Mononuclear cell (primary cell): ENCODE measurements around the gene RNASE1. TPM values are rescaled to one million over a fixed set of nuclear protein-coding genes. Genes with fewer than 3 reads are reported as not detected.
"Not testable (repeated sequence)": the region's sequence is repeated elsewhere in the genome, so short reads cannot be mapped to it uniquely, and the experiment has no call there.

Source experiments
- H3K27me3 ChIP-seq: 2 replicates; pipeline ENCODE4 v1.6.0; 2011; ENCODE audit warnings: low read length, control low read depth; ENCODE audit not compliant: insufficient read depth
- H3K4me1 ChIP-seq: 2 replicates; pipeline ENCODE4 v1.5.1; 2011; ENCODE audit warnings: mild to moderate bottlenecking, low read length, control low read depth; ENCODE audit not compliant: insufficient read depth
- H3K4me3 ChIP-seq: 2 replicates; pipeline ENCODE4 v1.5.1; 2011; ENCODE audit warnings: mild to moderate bottlenecking, low read length, moderate library complexity
- H3K9me3 ChIP-seq: 2 replicates; pipeline ENCODE4 v1.5.1; 2011; ENCODE audit warnings: low read depth, mild to moderate bottlenecking, control low read depth, low read length
- total RNA-seq: library from RNA; depleted of rRNA; stranded (reverse); fragments of >200 nt; gene quantifications from one replicate; pipeline ENCODE4 v1.2.3, GENCODE V29; 2012

Gene RNASE1
- total RNA-seq, 1 donor: not detected

DNA sequence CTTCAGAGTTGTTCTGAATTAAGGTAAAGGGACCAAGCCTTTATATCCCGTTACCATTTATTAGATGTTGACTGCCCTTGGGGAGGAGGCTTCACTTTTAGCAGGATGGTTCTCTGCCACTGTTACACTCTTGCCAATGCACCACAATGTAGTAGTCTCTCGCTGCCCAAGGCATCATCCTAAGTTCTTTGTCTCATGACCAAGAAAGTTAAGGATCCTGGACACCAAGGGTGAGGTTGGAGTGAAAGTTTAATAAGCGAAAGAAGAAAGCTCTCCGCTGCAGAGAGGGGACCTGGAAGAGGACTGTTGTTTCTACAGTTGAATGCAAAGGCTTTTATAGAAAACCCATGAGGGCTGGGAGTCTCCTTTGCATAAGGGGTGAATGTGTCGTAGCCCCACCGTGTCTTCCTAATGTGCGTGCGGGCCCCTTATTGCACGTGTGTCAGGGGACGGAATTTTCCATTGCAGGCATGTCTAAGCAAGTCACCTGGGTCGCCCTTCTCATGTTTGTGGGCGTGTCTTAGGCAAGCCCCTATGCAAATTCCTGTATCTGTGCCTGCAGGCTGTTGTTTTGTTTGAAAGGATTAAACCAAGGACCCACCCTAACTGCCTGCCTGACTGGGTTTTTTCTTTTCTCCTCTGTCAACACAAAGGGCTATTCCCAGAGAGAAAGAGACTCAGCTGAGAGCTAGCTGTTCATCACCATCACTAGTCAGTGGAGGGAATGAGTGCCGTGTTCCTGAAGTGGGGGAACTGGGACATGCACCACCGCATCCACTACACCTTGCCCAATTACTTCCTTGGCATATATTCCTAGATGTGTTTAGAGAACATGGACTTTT is 17.6 kb upstream of the RNASE1 start:
- Histone ChIP-seq H3K9me3 (no peaks in the 10 kb centered on the region), H3K4me1 (peaks cover 28% of the 10 kb centered on the region), H3K27me3 (no peaks in the 10 kb centered on the region), H3K4me3 (no peak overlapping the region)

DNA sequence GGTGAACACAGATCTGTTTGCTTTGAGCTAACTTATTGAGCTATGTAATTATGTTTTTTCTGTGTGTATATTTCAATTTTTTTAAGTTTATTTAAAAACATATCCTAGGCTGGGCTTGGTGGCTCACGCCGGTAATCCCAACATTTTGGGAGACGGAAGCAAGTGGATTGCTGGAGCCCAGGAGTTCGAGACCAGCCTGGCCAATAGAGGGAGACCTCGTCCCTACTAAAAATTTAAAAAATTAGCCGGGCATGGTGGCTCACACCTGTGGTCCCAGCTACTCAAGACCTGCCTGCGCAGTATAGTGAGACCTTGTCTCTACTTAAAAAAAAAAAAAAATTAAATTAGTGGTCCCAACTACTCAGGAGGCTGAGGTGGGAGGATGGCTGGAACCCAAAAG is 16.2 kb upstream of the RNASE1 start:
- Histone ChIP-seq H3K4me1 (peaks cover 28% of the 10 kb centered on the region), H3K27me3 (no peaks in the 10 kb centered on the region), H3K9me3 (no peaks in the 10 kb centered on the region), H3K4me3 (no peak overlapping the region)

DNA sequence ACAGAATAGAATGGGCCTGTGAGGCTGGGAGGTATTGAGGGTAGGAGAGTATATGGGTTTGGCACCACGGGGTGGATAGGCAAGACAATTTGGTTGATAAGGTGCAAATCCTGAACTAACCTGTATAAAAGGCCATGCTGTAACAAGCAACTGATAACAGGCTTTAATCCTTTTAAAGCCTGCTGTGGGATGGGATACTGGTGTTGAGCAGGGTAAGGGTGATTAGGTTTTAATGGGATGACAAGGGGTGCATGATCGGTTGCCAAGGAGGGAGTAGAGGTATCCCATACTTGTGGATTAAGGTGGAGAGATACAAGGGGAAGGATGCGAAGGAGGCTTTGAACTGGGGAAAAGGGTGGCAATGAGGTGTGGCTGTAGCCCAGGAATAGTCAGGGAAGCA is 13.3 kb upstream of the RNASE1 start:
- not testable (repeated sequence) for H3K27me3 ChIP-seq

DNA sequence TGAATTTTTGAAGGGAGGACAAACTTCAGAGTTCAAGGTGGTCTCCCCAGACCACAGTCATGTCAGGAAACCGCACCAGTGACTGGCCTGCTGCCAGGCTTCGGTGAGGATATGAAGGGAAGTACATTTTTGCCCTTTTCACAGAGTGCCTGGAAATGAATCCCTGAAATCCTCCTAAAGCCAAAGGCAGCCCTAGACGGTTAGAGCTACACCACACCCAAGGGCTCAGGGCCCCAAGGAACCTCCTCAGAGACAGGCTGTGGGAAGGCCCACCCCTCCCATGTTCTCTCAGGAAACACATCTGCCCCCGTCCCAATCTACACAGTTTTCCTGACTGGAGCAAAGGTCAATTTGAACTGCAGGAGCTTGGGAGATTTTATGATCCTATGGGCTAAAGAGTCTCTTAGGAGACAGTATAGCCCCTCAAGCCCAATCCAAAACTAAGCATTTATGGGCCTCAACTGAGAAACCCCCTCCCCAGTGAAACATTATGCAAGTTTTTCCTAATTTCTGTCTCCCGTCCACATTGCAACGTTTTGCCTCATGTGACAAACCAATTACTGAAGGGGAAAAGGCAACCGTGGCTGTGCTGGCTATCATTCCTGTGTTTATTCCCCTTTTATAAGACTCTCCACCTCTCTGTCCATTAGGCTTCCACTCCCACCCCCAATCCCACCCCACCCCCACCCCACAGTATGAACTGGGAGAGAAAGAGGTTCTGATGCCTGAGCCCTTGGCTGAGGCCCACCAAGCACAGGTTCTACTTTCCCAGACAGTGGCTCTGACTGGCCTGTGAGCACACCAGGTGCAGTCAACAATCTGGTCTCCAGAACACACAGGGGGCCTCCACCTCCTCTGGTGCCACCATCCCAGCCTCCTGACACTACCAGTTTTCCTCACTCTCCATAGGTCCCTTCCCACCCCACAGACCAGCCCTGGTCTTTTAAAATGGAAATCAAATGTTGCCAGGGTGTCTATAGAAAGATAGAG is 9.6 kb upstream of the RNASE1 start:
- Histone ChIP-seq H3K4me3 (no peak overlapping the region), H3K9me3 (no peaks in the 10 kb centered on the region)

More for the DNA sequence above, 13.3 kb upstream of the RNASE1 start:
- H3K4me1 ChIP-seq: peaks cover 27% of the 10 kb centered on the region
- not testable (repeated sequence) for H3K4me3 ChIP-seq, H3K9me3 ChIP-seq

DNA sequence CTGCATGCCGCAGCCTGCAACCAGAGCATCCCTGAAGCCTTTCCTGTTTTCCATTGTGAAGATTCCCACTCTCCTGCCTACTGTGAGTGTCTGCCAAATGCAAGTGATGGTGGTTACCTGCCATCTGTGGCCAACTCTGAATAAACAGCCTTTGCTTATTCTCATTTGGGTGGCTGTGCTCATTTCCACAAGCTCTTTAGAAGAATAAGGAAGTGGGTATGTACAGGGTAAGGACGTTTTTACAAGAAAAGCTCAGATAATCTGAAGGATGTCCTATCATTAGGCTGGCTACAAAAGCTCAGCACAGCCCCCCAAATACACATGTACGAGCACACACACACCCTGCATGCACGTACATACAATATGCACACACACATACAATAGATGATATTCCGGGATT is 7.3 kb upstream of the RNASE1 start:
- Histone ChIP-seq H3K9me3 (no peaks in the 10 kb centered on the region), H3K4me3 (no peak overlapping the region), H3K27me3 (no peaks in the 10 kb centered on the region), H3K4me1 (peaks cover 19% of the 10 kb centered on the region)

More for the DNA sequence above, 9.6 kb upstream of the RNASE1 start:
- no peaks in the 10 kb centered on the region for H3K27me3 ChIP-seq
- H3K4me1 ChIP-seq: peaks cover 29% of the 10 kb centered on the region

DNA sequence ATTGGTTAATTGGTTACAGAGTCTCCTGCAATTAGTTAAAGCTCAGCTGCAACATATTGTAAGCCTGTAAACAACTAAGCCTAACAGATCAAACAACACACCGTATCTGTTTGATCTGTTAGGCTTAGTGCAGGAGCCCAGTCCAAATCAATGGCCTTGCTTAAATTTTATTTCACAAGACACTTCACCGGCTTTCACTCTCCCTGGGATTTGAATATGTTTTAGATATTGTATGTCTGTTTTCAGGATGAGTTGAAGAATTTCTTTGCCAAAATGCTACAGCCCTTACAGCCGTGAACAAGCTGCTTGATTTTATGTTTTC is 5.5 kb upstream of the RNASE1 start:
- Histone ChIP-seq H3K9me3 (no peaks in the 10 kb centered on the region), H3K4me1 (peaks cover 22% of the 10 kb centered on the region), H3K27me3 (no peaks in the 10 kb centered on the region), H3K4me3 (no peak overlapping the region)

DNA sequence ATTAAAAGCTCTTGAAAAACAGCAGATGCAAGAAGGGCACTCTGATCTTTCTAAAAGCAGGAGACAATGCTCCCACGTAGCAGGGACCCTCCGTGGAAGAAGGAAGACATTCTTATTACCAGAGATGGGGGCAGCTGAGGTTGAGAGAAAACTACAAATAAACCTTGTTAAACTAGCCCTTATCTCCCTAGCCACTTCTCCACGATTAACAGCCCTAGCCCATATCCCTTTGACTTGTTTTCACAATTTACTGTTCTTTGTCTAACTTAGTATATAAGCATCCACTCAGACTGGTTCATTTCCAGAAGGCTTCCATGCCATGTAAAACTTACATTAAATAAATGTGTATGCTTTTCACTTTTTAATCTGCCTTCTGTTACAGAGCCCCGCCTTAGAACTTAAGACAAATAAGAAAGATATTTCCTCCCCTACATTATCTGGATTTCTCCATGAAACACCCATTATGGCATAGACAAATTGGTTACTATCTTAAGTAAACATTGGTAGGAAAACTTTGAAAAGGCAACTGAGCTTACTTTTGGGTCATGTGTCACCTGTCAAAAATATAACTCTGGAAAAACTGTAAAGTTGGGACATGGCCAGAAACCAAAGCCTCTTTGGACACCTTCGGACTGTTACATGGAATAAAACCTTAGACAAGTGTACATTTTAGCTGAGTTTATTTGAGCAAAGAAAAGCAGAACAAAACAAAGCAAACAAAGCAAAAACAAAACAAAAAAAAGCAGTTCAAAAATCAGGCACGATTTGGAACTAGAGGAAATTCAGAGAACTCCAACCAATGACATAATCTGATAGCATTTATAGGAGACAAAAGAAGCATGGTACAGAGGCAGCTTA is 4.9 kb upstream of the RNASE1 start:
- no peaks in the 10 kb centered on the region for H3K27me3 ChIP-seq

DNA sequence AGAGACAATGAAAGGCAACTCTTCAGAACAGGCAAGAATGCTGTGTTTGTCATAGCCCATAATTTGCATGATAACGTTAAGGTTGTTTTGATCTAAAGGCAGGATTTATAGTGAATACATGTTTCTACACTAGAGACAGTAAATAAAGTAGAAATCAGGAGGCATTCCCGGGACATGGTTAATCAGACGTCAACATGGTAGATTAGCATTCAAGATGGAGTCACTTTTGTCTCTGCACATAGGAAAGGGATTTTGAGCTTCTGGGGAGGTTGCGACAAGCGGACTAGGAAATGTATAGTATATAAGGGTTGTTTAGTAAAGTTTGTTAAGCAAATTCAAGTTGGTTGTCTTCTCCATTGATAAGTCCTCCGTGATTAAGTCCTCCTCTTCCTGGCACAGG is 2.8 kb upstream of the RNASE1 start:
- H3K9me3 ChIP-seq: no peaks in the 10 kb centered on the region
- no peak overlapping the region for H3K4me3 ChIP-seq
- H3K4me1 ChIP-seq: peaks cover 34% of the 10 kb centered on the region
- H3K27me3 ChIP-seq: no peaks in the 10 kb centered on the region

More for the DNA sequence above, 4.9 kb upstream of the RNASE1 start:
- Histone ChIP-seq H3K4me1 (peaks cover 25% of the 10 kb centered on the region), H3K4me3 (no peak overlapping the region), H3K9me3 (no peaks in the 10 kb centered on the region)

DNA sequence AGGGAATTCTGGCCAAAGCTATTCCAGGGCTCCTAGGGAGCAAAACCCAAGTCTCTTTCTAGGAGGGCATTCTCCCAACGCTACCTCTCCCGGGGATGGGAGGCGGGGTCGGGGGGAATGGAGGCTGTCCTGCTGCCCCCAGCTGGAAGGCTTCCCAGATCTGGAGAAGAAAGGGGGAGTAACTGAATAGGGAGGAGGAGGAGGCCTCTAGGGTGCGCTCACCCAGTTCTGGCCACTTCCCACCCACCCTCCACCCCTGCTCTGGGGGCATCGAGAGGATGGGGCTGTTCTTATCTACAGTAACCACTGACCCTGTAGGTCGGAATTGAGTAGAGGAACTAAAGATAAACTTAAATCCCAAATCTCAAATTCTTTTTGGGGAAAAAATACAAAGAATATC is 579 bp upstream of the RNASE1 start:
- H3K4me1 ChIP-seq: peaks cover 51% of the 10 kb centered on the region
- H3K4me3 ChIP-seq: no peak overlapping the region
- H3K9me3 ChIP-seq: no peaks in the 10 kb centered on the region
- no peaks in the 10 kb centered on the region for H3K27me3 ChIP-seq

DNA sequence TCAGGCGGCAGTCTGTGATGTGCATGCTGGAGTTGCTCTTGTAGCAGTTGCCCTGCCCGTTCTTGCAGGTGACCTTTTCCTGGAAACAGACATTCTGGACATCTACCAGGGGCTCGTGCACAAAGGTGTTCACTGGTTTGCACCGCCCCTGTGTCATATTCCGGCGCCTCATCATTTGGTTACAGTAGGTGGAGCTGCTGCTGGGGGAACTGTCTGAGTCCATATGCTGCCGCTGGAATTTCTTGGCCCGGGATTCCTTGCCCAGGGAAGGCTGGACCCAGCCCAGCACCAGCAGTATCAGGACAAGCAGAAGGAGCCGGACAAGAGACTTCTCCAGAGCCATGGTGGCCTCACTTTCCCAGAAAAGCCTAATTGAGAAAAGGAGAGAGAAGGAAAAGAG is 918 bp downstream of the RNASE1 start:
- no peaks in the 10 kb centered on the region for H3K27me3 ChIP-seq
- peaks cover 57% of the 10 kb centered on the region for H3K4me1 ChIP-seq
- H3K9me3 ChIP-seq: no peaks in the 10 kb centered on the region
- H3K4me3 ChIP-seq: no peak overlapping the region

DNA sequence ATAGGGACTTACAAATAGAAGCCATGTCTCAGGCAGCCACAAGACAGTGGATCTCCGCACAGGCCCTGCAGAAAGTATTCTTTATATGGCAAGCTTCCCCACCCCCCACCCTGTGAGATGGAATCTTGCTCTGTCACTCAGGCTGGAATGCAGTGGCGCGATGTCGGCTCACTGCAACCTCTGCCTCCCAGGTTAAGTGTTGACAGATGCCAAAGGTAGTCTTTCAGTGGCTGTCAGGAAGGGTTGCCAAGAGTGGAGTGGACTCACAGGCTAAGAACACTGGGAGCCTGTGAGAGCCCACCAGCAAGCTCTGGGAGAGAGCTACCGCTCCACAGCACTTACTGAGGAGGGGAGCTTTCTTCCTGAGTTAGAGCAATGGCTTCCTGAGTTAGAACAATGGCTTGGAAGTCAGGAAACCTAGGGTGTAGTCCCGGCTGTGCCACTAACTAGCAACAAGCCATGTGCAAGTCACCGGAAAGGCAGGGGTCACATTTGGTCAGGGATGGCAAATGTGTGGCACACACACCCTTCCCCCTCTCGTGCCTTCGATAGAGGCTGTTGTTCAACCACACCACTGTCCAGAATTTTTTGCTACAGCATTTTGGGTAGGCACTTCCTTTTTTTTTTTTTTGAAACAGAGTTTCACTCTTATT is 2.6 kb downstream of the RNASE1 start:
- H3K4me3 ChIP-seq: no peak overlapping the region
- H3K27me3 ChIP-seq: no peaks in the 10 kb centered on the region
- no peaks in the 10 kb centered on the region for H3K9me3 ChIP-seq
- H3K4me1 ChIP-seq: peaks cover 68% of the 10 kb centered on the region

DNA sequence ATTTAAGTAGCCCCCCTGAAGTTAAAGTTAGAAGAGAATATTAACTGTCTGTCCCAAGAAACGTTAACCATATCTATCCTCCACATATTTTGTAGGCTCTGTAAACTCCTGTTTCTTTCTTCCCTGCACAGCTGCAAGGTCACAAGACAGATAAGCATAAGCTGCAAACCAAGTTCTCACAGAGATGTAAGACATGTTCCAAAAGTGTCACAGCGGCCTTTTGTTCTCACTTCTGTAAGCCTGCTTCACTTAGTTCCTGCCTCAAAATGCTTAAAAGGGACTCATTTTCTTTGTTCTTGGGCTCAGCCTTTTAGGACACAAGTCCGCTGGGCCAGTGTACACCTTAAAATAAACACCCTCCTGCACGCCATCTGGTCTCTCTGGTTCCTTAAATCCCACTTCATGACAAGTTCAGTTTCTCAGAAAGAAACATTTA is 3.2 kb downstream of the RNASE1 start:
- H3K9me3 ChIP-seq: no peaks in the 10 kb centered on the region
- no peaks in the 10 kb centered on the region for H3K27me3 ChIP-seq
- peaks cover 73% of the 10 kb centered on the region for H3K4me1 ChIP-seq
- no peak overlapping the region for H3K4me3 ChIP-seq

DNA sequence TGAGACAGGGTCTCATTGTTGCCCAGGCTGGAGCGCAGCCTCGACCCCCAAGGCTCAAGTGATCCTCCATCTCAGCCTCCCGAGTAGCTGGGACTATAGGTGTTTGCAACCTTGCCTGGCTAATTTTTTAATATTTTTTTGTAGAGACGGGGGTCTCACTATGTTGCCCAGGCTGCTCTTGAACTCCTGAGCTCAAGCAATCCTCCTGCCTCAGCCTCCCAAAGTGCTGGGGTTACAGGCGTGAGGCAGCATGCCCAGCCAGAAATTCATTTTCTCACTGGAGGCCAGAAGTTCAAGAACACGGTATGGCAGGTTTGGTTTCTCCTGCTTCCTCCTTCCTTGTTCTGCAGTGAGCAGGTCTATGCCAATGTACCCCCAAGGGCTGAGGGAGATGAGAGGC is 3.7 kb downstream of the RNASE1 start:
- peaks cover 73% of the 10 kb centered on the region for H3K4me1 ChIP-seq
- no peaks in the 10 kb centered on the region for H3K27me3 ChIP-seq
- no peak overlapping the region for H3K4me3 ChIP-seq
- no peaks in the 10 kb centered on the region for H3K9me3 ChIP-seq

DNA sequence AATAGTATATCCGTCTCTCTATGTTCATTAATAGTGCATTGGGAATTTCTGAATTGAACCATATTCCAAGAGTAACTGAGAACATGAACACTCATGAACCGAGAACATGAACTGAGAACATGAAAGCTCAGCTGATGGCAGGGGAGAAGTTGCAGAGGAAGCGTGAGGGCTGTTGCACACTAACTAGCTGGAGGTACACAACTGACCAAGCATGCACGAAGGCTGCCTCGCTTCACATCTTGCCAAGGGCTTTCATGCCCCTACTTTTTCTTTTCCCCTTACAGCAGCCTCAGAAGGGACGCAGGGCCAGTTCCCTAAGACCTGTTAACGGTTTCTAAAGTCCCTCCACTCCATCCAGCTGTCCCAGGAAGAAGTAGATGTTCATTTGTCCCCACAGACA is 4.3 kb downstream of the RNASE1 start:
- no peak overlapping the region for H3K4me3 ChIP-seq
- peaks cover 72% of the 10 kb centered on the region for H3K4me1 ChIP-seq
- no peaks in the 10 kb centered on the region for H3K9me3 ChIP-seq
- H3K27me3 ChIP-seq: no peaks in the 10 kb centered on the region
